HG02798 (cell line): ENCODE measurements around the gene TRAP1.
"Not testable (repeated sequence)": the region's sequence is repeated elsewhere in the genome, so short reads cannot be mapped to it uniquely, and the experiment has no call there.

Experiments used
- ATAC-seq: cut with Tn5 transposase; IDR thresholded peaks from one replicate; pipeline ENCODE4 v1.9.1; 2021; ENCODE audit warnings: mild to moderate bottlenecking; ENCODE audit not compliant: unreplicated experiment, poor library complexity

The TRAP1 gene

DNA sequence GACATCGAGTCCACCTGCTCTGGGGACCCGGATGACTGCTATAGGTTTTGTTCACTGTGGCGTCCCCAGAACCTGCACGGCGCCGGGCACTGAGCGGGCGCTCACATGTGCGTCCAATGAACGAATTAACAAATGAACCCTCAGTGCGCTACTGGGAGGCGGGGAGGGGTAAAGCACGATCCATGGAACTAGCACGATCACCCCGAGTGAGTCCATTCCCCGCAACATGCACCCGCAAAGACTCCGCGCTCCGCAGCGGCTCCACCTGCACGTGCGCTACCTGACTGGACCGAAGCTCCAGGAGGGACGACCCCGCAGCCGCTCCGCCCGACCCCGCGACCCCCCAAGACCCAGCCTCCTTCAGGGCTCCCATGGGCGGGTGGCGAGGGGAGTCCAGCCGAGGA, 491 bp downstream of the TRAP1 start:
- peak; percentile 15 for ATAC-seq

DNA sequence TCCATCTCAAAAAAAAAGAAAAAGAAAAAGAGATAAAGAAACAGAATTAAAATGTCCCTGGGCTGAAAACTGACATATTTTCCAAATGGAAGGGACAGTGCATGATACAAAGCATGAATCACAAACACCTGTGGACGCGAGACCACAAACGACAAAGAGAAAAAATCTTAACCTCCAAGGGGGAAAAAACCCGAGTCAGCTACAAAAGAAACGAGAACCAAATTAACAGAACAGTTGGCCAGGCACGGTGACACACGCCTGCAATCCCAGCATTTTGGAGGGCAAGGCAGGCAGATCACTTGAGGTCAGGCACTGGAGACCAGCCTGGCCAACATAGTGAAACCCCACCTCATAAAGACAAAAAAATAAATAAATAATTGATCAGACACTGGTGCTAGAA, 1.9 kb downstream of the TRAP1 start:
- ATAC-seq = no peak

DNA sequence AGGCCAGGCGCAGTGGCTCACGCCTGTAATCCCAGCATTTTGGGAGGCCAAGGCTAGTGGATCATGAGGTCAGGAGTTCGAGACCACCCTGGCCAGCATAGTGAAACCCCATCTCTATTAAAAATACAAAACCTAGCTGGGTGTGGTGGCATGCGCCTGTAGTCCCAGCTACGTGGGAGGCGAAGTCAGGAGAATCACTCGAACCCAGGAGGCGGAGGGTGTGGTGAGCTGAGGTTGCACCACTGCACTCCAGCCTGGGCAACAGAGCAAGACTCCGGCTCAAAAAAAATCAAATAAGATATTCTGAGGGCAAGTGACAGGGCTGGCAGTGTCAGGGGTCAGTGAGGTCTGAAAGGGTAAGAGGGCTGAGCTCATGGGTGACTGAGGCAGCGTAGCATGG, 2.9 kb downstream of the TRAP1 start:
- ATAC-seq = not testable (repeated sequence)

DNA sequence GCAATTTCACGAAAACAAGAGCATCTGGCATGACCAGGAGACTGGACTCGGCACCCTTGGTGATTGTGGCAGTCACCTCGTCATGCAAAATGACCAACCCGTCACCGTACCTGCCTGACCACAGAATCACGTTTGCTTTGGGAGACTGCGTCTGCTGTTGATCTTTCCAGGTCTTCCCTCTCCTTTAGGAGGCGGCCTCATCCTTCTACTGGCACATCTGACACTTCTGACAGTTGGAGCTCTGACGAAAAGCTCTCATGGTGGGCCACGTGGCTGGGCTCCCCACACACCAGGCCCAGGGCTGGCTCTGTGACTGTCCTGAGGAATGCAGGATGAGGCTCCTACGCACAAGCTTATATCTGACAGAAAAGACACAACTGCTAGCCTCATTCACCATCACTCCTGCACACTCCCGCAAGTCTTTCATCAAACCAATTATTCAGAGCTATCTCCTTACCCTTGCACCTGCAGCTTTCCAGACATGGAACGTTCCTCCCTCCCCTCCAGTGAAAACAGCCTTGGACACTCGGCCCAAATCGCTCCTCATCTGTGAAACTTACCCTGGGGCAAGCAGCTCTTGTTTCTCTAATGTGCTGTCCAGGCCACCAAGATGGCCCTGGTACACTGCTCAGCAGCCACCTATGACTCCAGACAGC, 3.6 kb downstream of the TRAP1 start:
- no peak for ATAC-seq

DNA sequence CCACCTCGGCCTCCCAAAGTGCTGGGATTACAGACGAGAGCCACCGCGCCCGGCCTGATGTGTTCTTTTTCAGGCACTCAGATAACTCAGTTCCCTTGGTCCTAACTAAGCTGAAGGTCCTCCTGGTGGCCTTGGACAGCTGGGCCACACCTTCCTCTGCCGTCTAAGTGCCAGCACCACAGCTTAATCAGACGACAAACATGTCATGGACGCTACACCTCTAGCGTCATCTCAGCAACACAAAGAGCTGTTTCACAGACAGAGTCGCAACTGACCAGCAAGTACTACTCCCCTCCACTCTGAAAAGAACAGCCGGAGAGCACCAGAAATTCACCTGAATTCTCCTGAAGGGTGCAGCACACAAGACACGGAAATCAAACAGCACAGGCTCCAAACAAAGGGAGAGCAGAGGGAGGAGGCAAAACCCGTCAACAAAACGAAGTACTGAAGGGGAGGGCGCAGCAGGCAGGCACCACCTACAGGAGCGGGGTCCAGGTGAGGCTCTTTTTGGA, 4.4 kb downstream of the TRAP1 start:
- ATAC-seq = no peak

DNA sequence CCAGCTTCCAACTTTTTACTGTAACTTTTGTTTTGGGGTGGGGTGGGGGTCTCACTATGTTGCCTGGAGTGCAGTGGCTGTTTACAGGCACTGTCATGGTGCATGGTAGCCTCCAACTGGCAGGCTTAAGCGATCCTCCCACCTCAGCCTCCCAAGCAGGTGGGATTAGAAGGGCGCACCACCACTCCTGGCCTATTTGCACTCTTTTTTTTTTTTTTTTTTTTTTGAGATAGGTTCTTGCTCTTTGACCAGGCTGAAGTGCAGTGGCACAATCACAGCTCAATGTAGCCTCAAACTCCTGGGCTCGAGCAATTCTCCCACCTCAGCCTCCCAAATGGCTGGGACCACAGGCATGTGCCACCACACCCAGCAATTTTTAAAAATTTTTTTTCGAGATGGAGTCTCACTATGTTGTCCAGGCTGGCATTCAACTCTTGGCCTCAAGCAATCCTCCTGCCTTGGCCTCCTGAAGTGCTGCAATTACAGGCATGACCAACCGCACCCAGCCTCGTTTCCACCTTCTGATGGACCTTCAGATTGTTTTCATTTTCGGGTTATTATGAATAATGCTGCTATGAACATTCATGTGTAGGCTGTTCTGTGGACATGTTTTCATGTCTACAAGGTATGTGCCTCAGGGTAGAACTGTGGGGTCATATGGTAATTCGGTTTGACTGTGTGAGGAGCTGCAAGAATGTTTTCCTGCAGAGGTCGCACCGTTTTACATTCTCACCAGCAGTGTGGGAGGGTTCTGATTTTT, 10.9 kb downstream of the TRAP1 start:
- no peak for ATAC-seq

DNA sequence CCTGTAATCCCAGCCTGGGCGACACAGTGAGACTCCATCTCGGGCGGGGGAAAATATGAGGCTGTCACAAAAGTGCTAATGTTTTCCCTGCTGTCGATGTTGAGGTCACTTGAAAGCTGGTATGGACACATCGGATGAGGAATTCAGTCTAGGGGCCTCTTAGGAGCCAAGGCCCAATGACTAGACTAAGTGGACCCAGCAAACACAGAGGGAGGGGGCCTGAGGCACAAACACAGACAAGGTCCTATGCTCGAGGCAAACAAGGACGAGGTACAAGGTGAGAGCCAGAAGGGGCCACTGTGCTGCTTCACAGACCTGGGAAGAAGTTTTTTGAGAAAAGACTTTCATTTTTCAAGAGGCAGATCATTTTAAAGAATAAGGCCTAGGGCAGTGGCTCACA, 15.2 kb downstream of the TRAP1 start:
- ATAC-seq = no peak

DNA sequence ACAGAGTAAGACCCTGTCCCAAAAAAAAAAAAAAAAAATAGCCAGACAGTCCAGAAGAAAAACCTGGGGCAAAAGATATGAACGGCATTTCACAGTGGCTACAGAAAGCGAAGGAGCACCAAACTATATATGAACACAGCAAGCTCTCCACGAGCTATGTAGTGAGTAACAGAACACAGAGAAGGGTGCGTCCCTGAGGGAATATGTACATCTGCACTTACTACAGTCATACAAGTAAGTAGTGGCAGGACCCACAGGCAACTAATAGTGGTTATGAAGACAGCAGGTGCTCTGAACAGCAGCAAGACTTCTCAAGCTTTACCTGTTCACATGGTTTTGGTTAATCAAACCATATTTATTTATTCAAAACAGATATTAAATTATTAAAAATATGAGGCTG, 15.8 kb downstream of the TRAP1 start:
- ATAC-seq = no peak

DNA sequence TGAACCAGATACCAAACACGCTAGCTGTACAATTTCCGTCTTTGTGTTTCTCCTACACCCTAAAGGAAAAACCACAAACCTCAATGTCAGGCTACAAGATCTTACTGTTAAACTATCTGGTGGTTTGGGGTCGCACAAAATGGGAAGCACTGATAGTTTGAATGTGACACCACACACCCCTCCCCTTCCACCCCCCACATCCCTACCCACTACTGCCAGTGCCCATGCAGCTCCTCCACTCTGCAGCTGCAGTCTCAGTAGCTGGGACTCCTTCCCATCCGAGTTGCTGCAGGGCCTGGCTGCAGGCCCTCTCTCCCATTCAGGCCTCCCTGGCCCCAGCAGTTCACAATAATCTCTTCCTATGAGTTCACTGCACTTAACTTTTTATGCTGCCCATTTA, 18.4 kb downstream of the TRAP1 start:
- ATAC-seq = no peak

DNA sequence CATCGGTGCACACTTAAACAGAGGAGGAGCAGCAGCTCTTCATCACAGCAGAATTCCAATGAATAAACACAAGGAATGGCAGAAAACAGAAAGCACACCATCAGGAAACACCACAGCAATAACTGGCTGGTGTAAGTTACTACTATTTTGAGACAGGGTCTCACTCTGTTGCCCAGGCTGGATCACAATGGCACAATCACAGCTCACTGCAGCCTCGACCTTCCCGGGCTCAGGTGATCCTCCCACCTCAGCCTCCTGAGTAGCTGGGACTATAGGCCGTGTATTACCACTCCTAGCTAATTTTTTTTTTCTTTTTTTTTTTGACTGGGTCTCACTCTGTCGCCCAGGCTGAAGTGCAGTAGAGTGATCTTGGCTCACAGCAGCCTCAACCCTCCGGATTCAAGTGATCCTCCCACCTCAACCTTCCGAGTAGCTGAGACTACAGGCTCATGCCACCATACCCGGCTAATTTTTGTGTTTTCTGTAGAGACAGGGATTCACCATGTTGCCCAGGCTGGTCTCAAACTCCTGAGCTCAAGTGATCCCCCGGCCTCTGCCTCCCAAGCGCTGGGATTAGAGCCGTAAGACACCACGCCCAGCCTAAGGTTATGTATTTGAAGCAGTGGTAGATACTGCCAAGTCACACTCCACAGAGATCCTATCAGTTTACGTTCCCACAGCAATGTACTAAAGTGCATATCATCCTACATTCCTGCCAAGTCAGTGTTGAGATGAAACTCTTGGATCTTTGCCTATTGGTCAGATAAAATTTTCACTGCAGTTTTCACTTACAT, 20.7 kb downstream of the TRAP1 start:
- ATAC-seq = no peak

DNA sequence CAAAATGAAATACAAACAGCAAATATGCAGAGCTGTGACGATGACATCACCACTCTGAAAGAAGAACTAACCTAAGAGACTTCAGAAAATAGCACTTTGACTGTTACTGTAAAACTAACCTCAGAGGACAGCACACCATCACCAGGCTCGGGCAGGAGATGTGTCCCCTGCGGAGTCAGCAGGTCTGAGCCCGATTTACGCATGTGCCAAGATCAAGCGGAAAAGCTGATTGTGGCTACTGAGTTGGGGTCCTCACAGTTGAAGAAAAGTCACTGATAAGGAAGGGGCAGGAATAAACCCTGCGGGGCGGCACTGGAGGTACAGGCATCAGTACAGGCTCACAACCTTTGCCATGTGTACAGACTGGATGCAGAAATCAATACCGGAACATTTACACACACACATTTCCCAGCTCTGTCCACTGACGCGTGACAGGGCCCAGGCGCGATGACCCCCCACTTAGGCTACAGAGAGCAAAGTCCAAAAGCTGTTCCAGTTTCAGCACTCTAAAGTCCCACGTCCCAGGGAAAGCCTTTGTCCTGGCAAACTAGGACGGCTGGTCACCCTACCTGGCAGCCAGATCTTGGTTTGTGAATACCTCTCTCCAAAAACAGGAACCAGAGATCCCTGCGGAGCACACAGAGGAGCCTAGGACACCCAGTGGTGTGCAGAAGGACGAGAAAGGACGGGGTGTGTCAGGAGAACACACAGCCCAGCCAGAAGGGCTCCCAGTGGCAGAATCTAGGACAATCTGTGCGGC, 21.5 kb downstream of the TRAP1 start:
- ATAC-seq = no peak

DNA sequence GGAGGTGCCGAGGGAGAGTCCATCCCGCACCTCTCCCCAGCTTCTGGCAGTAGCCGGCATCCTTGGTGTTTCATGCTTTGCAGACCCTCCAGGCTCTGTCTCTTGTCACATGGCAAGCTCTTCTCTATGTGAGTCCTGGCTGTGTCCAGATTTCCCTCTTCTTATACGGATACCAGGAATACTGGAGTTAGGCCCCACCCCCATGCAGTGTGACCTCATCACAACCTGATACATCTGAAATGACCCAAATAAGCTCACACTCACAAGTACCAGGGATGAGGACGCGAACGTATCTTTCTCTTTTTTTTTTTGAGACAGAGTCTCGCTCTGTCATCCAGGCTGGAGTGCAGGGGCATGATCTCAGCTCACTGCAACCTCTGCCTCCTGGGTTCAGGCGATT, 23.3 kb downstream of the TRAP1 start:
- ATAC-seq = no peak

DNA sequence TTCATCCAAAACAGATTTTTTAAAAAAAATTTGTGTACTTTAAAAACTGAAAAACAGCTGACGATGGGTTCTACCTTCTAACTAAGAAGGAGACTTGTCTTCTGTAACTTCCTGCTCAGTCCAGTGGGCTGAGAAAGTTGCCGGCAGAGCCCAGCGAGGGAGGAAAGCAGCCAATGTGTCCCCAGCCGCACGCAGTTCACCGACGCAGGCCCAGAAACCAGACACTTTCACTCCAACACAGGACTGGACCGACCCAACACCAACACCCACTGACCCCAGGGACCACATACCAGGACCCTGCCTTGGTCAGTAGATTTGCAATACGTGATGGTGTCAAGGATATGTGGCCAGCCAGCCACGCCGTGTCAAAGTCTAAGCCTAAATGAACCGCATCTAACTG, 25.6 kb downstream of the TRAP1 start:
- ATAC-seq = no peak

DNA sequence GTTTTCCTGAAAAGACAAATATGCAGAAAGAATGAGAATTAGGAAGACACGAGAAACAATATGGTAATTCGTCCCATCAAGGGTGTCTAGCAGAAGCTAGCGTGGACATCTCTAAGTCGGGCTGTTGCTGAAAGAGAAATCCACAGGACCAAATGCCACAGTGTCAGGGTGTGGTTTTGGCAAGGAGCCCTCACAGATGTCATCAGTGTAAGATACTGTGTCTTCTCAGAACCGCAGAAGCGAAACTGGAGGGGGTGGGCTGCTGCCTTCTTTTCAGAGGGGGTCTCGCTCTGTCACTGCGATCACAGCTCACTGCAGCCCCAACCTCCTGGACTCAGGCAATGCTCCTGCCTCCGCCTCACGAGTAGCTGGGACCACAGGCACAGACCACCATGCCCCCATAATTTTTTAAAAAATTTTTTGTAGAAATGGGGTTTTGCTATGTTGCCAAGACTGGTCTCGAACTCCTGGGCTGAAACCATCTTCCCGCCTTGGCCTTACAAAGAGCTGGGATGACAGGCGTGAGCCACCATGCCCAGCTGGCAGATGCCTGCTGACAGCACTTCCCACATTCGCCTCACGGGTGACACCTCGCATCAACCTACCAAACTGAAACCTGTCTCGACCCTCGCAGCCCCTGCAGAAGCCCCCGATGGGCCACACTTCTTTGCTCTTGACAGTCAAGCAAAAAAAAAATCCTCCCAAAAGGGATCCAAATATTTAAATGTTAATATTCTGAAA, 26.2 kb downstream of the TRAP1 start:
- ATAC-seq = no peak

DNA sequence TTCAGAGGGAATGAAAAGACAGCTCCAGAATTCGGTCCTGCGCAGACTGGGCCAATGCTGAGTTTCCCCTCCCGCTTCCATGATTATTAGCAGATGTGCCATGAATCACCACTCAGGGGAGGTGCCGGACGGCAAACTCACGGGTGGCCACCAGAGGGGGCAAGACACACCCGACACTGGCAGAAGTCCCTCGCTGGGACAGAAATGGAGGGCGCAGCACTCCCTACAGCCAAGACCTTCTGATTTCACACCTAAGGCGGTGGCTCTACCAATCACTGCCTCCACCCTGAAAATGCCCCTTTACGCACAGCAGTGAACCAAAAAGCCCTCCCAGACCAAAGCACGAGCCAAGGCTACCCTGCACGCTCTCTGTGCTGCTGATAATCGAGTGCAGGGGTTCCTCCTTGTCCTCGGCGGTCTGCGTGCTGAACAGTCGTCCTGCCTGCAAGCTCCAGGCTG, 26.8 kb downstream of the TRAP1 start:
- ATAC-seq = peak; percentile 77

DNA sequence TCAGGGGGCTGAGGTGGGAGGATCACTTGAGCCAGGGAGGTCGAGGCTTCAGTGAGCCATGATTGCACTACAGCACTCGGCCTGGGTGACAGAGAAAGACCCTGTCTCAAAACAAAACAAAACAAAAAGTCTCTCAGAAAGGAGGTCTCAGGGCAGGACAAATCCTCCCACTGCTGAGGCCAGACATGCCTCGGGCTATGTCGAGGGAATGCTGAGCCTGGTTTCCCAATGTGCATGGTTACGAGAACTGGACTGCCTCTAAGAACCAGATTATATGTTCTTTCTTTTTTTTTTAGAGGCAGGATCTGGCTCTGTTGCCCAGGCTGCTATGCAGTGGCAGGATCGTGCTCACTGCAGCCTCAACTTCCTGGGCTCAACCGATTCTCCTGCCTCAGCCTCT, 27.6 kb downstream of the TRAP1 start:
- no peak for ATAC-seq

DNA sequence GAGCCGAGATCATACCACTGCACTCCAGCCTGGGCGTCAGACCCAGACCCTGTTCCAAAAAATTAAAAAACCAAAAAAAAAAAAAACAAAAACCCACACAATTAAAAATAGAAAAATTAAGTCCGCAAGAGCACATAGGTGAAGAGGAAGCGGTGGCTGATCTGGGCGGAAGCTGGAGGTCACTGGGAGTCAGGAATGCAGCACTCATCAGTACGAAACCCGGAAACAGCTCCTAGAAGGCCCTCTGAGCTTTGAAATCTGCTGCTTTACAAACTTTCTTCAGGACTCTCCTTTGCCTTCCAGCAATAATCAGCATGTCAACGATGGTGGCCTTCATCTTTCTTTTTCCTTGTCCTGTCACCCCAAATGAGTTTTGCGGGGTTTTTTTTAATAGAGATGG, 29.5 kb downstream of the TRAP1 start:
- no peak for ATAC-seq

DNA sequence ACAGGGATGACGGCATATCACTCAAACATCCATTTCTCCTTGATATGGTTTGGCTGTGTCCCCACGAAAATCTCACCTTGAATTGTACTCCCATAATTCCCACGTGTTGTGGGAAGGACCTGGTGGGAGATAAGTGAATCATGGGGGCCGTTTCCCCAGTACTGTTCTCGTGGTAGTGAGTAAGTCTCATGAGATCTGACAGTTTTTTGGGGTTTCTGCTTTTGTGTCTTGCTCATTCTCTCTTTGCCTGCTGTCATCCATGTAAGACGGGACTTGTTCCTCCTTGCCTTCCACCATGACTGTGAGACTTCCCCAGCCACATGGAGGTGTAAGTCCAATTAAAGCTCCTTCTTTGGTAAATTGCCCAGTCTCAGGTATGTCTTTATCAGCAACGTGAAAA, 30.3 kb downstream of the TRAP1 start:
- no peak for ATAC-seq

DNA sequence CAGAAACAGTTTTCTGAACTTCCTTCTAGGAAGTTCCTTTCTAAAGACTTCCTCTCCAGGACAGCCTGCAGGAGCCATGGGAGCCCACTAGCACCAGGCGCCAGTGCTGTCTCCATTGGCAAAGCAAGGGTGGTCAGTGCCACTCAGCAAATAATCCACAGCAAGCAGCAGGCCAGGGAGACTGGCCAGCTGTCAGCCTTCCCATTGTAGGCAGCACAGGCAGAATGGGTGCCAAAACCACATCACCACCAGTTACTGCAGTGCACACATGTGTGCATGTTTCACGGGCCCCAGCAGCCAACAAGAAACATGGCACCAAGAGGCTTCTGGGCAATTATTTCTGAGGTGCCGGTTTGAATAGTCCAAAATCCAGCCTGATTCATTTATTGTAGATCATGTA, 36.1 kb downstream of the TRAP1 start:
- no peak for ATAC-seq

DNA sequence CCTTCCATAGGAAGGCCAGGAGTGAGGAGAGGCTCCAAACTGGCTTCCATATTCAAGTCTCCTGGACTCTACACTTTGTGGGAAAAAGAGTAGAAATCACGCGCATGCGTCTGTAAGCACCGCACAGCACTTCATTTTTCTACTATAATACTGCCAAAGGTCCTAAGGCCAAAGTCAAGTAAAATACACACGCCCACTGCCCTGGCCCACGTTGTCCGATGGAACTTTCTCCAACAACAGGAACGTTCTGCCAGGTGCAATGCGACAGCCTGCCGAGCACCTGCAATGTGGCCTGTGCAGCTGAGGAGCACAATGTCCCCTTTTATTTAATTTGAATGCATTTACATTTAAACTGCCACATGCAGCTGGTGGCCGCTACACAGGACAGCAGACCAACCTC, 39.3 kb downstream of the TRAP1 start:
- no peak for ATAC-seq
